ENCODE results near the gene HIF1A.
A peak's percentile ranks its signal among the peaks of the same experiment; 100 is the strongest.
"Not testable (repeated sequence)": the region's sequence is repeated elsewhere in the genome, so short reads cannot be mapped to it uniquely, and the experiment has no call there.

Gene HIF1A

GRCh38 chr14:61750708-61751474 is 55.6 kb downstream of the HIF1A start:
- peak; percentile 88 for DNase-seq

GRCh38 chr14:61751475-61751989 is 56.2 kb downstream of the HIF1A start:
- no peak for DNase-seq

GRCh38 chr14:61752626-61753025 is 57.3 kb downstream of the HIF1A start:
- DNase-seq: no peak

GRCh38 chr14:61753631-61754030 is 58.3 kb downstream of the HIF1A start:
- no peak for DNase-seq

GRCh38 chr14:61754627-61755381 is 59.5 kb downstream of the HIF1A start:
- no peak for DNase-seq

GRCh38 chr14:61755382-61755742 is 60.0 kb downstream of the HIF1A start:
- DNase-seq: not testable (repeated sequence)

GRCh38 chr14:61756135-61756534 is 60.8 kb downstream of the HIF1A start:
- DNase-seq: no peak

GRCh38 chr14:61759878-61760277 is 64.6 kb downstream of the HIF1A start:
- no peak for DNase-seq

GRCh38 chr14:61761557-61761956 is 66.2 kb downstream of the HIF1A start:
- no peak for DNase-seq

GRCh38 chr14:61761959-61762786 is 66.9 kb downstream of the HIF1A start, which contains the start of gene SNAPC1:
TSS of gene SNAPC1 (plus strand) at chr14:61762420. CDS start at chr14:61762461, 41 bp downstream.
- peak; percentile 96 for DNase-seq

GRCh38 chr14:61764342-61765122 is 69.2 kb downstream of the HIF1A start:
- no peak for DNase-seq

GRCh38 chr14:61765225-61765943 is 70.1 kb downstream of the HIF1A start:
- DNase-seq: no peak

GRCh38 chr14:61766151-61766550 is 70.8 kb downstream of the HIF1A start:
- DNase-seq: no peak

GRCh38 chr14:61768240-61768639 is 72.9 kb downstream of the HIF1A start:
- no peak for DNase-seq

- DNase-seq: no peak
These were observed 74.6 kb downstream of the HIF1A start for GRCh38 chr14:61769893-61770292.

- no peak for DNase-seq
These were observed 79.5 kb downstream of the HIF1A start for GRCh38 chr14:61774861-61775260.

GRCh38 chr14:61780125-61780524 is 84.8 kb downstream of the HIF1A start:
- no peak for DNase-seq

- DNase-seq: no peak
These were observed 102.0 kb downstream of the HIF1A start for GRCh38 chr14:61797309-61797708.

Measured in AML-193 (cell line).